Dermis blood vessel endothelial cell (primary cell): ENCODE measurements around the gene C1orf21. TPM values are rescaled to one million over a fixed set of nuclear protein-coding genes. Genes with fewer than 3 reads are reported as not detected.
A peak's percentile ranks its signal among the peaks of the same experiment; 100 is the strongest.

Experiments
- DNase-seq: peaks from one replicate; pipeline ENCODE4 v3.0.0; 2010
- total RNA-seq: library from RNA; depleted of rRNA; stranded (reverse); fragments of >200 nt; gene quantifications from 2 replicates; pipeline ENCODE4 v1.2.3, GENCODE V29; 2014

C1orf21 gene
- total RNA-seq, 1 donor from 2014 or later: 41.0 TPM

GRCh38 chr1:184634296-184634695, 247.5 kb downstream of the C1orf21 start:
- DNase-seq: no peak

- DNase-seq: no peak
Observed at GRCh38 chr1:184635347-184635979, 248.6 kb downstream of the C1orf21 start.

GRCh38 chr1:184635980-184636431, 249.2 kb downstream of the C1orf21 start:
- DNase-seq: no peak

- DNase-seq: no peak
Observed at GRCh38 chr1:184637664-184638240, 250.9 kb downstream of the C1orf21 start.

- no peak for DNase-seq
Observed at GRCh38 chr1:184639205-184639604, 252.4 kb downstream of the C1orf21 start.

GRCh38 chr1:184640505-184640904, 253.7 kb downstream of the C1orf21 start:
- no peak for DNase-seq

- DNase-seq: no peak
Observed at GRCh38 chr1:184641894-184642293, 255.1 kb downstream of the C1orf21 start.

- no peak for DNase-seq
Observed at GRCh38 chr1:184643661-184644060, 256.8 kb downstream of the C1orf21 start.

GRCh38 chr1:184644771-184645170, 257.9 kb downstream of the C1orf21 start:
- no peak for DNase-seq

GRCh38 chr1:184646178-184646701, 259.4 kb downstream of the C1orf21 start:
- DNase-seq: no peak

- DNase-seq: no peak
Observed at GRCh38 chr1:184646824-184647223, 260.0 kb downstream of the C1orf21 start.

GRCh38 chr1:184647471-184647870, 260.6 kb downstream of the C1orf21 start:
- no peak for DNase-seq

- DNase-seq: no peak
Observed at GRCh38 chr1:184648160-184648855, 261.5 kb downstream of the C1orf21 start.

GRCh38 chr1:184648856-184649201, 262.0 kb downstream of the C1orf21 start:
- no peak for DNase-seq

GRCh38 chr1:184649451-184649888, 262.6 kb downstream of the C1orf21 start:
- no peak for DNase-seq

- DNase-seq: no peak
Observed at GRCh38 chr1:184650177-184650866, 263.5 kb downstream of the C1orf21 start.

- no peak for DNase-seq
Observed at GRCh38 chr1:184655185-184655584, 268.4 kb downstream of the C1orf21 start.

GRCh38 chr1:184656221-184656620, 269.4 kb downstream of the C1orf21 start:
- no peak for DNase-seq

GRCh38 chr1:184658055-184658454, 271.2 kb downstream of the C1orf21 start:
- DNase-seq: no peak

- DNase-seq: no peak
Observed at GRCh38 chr1:184660462-184661191, 273.8 kb downstream of the C1orf21 start.

GRCh38 chr1:184661801-184662200, 275.0 kb downstream of the C1orf21 start:
- no peak for DNase-seq

- peak; percentile 68 for DNase-seq
Observed at GRCh38 chr1:184664042-184664660, 277.3 kb downstream of the C1orf21 start.
